GM18909 (cell line): ENCODE results near the gene SLC35E3.
"Not testable (repeated sequence)": the region's sequence is repeated elsewhere in the genome, so short reads cannot be mapped to it uniquely, and the experiment has no call there.

ENCODE experiments used
- ATAC-seq: cut with Tn5 transposase; IDR thresholded peaks from one replicate; pipeline ENCODE4 v1.9.1; 2021; ENCODE audit warnings: mild to moderate bottlenecking; ENCODE audit not compliant: unreplicated experiment, poor library complexity

Gene SLC35E3

DNA sequence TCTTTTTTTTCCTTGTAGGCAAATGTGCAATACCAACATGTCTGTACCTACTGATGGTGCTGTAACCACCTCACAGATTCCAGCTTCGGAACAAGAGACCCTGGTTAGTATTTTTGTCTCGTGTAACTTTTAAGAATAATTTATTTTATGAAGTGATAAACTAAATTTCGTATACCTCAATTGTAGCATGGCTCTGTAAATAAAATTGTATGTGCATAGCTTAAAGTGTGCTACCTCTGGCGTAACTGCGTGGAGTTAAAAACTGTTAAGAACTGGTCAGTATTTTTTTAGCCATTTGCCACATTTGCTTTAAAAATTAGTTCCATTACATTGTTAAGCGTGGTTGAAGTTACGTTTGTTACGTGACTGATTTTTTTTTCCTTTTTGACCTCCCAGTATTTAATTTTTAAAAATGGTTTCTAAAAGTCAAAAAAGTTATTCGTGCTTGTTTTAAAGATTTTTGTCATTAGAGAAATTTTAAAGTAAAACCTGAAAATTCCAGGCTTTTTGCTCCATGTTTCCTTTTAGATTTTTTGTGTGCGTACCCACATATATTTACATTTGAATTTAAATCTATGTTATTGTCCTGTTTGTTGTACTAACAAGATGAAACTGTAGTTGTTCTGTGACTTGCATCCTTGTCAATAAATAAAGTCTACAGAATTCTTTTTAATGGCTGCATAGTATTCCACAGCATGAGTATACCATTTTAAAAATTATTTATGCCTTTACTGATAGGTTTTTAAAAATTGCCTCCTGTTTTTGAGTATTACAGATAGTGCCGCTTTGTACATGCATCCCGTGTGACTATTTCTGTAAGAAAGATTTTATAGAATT, 63.4 kb downstream of the SLC35E3 start:
- no peak for ATAC-seq

DNA sequence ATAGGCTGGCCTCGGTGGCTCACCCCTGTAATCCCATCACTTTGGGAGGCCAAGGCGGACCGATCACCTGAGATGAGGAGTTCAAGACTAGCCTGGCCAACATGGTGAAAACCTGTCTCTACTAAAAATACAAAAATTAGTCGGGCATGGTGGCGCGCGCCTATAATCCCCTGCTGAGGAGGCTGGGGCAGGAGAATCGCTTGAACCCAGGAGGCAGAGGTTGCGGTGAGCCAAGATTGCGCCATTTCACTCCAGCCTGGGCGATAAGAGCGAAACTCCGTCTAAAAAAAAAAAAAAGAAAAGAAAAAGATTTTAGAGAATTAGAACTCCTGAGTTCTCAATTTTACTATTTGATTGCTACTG, 64.0 kb downstream of the SLC35E3 start:
- ATAC-seq = not testable (repeated sequence)

DNA sequence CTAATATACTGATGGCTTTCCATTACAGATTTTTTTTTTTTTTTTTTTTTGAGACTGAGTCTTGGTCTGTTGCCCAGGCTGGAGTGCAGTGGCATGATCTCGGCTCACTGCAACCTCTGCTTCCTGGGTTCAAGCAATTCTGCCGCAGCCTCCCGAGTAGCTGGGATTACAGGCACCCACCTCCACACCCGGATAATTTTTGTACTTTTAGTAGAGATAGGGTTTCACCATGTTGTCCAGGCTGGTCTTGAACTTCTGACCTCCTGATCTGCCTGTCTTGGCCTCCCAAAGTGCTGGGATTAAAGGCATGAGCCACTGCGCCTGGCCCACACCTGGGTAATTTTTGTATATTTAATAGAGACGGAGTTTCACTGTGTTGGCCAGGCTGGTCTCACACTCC, 65.6 kb downstream of the SLC35E3 start:
- ATAC-seq = not testable (repeated sequence)

DNA sequence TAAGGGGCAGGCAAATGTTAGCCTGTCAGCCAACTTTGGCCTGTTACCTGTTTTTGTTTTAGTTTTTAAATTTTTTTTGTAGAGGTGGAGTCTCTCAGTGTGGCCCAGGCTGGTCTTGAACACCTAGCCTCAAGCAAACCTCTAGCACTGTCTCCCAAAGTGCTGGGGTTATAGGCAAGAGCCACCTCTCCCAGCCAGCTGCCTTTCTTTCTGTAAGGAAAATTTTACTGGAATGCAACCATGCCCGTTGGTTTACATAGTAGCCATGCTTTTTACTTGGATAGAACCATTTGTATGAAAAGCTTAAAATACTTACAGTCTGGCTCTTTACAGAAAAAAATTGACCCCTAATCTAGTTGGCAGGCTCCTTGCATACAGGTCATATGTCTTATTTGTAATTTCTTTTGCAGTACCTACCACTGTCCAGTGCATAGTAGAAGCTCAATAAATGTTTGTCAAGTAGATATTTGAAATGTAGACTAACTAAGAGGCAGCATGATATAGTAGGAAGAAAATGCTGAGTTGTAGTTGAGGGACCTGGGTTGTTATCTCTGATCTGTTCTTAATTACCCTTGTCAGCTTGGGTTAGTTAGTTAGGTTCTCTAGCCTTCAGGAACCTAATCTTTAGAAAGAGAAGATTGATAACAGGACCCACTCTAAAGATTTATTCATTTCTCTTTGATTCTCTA, 66.7 kb downstream of the SLC35E3 start:
- ATAC-seq = no peak

DNA sequence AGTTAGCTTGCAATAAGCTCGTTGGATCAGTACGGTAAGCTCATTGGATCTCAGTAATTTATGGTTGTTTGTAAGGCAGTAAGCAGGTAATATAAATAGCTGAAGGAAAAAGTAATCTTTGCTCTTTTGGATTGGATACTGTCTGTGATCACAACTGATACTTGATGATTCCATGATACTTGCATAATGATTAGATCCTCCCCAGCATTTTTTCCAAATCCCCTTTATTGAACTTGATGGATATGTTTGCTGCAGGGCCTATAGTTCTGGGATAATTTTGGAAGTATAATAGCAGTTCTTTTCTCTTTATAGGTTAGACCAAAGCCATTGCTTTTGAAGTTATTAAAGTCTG, 67.2 kb downstream of the SLC35E3 start:
- no peak for ATAC-seq

DNA sequence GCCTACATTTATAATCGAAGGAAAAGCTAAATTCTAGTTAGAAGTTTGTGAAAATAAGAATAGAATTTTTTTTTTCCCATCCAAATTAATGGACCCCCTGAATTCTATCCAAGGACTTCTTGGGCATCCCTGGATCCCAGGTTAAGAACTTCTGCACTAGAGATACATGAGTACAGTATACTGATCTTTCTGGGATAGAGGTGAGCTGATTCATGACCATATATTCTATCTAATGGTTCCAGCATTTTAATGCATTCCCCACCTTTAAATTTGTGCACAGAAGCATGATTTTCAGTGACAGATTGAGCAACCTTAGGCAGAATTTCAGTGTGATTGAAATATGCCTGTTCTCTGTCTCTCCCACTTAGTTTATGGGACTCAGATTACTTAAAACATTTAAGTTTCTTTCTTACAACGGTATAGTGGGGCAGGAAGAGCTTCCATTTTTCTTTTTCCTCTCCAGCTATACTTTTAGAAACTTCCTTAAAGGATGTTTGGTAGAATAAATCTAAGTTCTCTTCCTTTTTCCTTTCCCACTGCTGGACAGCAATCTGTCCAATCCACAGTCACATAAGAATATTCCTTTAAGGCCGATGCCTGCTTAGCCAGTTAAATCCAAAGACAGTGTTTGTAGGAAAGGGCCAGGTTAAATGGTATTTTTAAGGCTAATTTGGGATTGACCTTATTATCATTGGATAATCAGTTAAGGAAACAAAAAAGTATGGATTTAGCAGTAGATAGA, 68.7 kb downstream of the SLC35E3 start:
- no peak for ATAC-seq

DNA sequence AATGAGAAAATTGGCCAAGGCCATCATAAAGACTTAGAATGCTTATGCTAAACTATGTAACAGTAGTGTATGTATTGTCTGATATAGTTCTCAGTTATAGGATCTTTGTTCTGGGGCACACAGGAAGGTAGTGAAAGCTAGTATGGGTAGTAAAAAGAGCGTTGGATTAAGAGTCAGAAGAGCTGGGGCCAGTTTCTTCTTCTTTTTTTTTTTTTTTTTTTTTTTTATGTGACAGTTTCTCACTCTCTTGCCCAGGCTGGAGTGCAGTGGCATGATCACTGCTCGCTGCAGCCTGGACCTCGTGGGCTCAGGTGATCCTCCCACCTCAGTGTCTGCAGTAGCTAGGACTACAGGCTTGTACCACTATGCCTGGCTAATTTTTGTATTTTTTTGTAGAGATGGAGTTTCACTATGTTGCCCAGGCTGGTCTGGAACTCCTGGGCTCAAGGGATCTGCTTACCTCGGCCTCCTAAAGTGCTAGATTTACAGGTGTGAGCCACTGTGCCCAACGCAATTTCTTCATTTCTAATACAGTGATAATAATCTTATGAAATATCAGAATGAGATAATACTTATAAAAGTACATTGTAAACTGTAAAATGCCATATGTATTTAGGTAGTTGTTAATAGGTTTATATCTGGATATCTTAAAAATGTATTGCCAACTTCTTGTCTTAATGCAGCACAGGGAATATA, 69.4 kb downstream of the SLC35E3 start:
- no peak for ATAC-seq

DNA sequence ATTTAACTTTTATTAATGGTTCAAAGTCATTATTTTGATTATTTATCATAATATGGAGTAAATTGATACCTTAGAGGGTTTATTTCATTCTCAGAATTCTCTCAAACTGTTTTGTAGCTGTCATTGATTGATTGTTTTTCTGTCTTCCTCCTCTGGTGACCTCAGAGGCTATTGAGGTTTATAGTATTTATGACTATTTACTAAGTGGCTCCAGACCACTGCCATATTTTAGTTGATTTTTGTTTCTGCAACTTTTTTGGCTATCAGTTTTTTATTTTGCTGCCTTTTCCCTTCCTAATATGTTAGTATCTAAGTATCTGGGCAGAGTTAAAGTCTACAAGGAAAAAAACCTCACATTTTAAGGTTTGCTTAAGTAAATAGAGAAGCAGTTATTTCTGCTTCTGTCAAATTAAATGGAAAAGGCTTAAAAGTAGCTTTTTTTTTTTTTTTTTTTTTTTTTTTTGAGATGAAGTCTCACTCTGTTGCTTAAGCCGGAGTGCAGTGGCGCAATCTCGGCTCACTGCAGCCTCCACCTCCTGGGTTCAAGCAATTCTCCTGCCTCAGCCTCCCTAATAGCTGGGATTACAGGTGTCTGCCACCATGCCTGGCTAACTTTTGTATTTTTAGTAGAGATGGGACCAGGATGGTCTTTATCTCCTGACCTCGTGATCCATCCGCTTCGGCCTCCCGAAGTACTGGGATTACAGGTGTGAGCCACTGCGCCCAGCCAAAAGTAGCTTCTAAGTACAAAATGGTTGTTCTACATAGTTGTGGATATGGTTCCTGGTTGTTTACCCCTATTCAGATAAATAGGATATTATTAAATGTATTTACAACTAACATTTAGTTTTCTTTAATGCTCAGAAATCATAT, 70.2 kb downstream of the SLC35E3 start:
- no peak for ATAC-seq

DNA sequence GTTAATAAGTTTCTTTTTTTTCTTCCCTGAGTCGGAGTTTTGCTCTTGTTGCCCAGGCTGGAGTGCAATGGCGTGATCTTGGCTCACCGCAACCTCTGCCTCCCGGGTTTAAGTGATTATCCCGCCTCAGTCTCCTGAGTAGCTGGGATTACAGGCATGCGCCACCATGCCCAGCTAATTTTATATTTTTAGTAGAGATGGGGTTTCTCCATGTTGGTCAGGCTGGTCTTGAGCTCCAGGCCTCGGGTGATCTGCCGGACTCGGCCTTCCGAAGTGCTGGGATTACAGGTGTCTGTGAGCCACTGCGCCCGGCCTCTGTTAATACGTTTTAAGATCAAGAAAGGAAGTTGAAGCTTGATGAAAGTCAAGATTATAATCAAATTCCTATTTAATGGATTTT, 73.5 kb downstream of the SLC35E3 start:
- ATAC-seq = not testable (repeated sequence)

DNA sequence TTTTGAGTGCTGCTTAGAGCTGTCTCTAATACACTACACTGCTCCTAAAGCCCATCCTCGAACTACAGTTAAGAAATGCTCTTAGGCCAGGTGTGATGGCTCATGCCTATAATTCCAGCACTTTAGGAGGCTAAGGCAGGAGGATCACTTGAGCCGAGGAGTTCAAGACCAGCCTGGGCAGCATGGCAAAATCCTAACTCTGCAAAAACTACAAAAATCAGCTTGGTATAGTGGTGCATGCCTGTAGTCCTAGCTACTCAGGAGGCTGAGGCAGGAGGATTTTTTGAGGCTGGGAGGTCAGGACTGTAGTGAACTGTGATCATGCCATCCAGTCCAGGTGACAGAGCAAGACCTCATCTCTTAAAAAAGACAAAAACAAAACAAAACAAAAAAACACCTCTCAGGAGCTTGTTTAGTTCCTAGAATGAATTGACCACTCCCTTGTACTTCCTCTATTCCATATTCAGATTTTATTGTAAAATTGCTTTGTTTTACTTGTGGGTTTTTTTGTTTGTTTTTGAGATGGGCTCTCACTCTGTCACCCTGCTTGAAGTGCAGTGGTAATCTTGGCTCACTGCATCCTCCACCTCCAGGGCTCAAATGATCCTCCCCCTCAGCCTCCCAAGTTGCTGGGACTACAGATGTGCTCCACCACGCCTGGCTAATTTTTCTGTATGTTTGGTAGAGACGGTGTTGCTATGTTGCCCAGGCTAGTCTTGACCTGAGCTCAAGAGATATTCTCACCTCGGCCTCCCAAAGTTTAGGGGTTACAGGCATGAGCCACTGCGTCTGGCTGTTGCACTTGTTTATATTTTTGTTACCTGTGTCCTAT, 75.6 kb downstream of the SLC35E3 start:
- no peak for ATAC-seq

DNA sequence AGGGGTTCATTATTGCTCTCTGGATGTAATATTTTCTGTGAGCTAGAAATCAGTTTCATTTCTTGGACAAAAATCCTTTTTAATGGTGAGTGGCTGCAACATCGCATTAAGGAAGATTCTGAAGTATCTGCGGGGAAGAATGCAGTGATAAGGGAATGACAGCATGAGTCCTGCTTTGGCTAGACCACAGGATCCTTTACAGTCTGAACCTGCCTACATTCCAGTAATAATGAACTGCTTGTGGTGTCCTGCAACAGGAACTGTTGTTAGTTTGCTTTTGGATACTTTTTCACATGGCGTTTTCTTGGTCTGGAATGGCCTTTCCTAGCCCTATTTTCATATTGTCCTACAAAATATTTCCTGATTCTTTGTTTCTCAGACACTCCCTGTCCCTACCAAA, 77.7 kb downstream of the SLC35E3 start:
- no peak for ATAC-seq

DNA sequence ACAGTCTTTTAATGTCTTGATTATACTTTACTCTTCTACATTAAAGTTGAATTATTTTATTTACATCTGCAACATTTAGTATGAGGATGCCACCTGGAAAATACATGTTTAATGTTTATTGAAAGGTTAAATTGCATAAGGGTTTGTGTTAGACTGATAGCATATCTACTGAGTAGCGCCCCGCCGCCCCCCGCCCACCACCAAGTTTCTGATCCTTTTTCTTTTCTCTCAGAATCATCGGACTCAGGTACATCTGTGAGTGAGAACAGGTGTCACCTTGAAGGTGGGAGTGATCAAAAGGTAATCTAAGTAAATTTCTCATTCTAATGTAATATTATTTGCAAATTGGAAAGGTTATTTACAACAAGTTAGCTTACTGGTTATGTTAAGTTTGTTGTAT, 78.2 kb downstream of the SLC35E3 start:
- ATAC-seq = no peak

DNA sequence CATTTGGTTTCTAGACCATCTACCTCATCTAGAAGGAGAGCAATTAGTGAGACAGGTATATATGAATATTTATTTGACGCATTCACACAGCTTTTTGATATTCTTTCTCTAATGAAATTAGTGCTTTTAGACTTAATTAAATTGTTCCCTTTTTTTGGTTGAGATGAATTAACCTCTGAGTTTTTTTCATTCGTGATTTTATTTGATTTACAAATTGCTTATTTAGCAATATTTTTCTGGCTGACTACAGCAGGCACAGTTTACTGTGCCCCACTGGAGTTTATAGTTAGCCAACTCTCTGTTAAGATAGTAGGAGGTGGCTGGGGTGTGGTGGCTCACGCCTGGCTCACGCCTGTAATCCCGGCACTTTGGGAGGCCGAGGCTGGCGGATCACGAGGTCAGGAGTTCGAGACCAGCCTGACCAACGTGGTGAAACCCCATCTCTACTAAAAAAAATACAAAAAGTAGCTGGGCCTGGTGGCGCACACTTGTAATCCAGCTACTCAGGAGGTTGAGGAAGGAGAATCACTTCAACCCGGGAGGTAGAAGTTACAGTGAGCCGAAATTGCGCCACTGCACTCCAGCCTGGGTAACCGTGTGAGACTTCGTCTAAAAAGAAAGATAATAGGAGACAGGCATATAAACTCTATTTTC, 78.7 kb downstream of the SLC35E3 start:
- no peak for ATAC-seq

DNA sequence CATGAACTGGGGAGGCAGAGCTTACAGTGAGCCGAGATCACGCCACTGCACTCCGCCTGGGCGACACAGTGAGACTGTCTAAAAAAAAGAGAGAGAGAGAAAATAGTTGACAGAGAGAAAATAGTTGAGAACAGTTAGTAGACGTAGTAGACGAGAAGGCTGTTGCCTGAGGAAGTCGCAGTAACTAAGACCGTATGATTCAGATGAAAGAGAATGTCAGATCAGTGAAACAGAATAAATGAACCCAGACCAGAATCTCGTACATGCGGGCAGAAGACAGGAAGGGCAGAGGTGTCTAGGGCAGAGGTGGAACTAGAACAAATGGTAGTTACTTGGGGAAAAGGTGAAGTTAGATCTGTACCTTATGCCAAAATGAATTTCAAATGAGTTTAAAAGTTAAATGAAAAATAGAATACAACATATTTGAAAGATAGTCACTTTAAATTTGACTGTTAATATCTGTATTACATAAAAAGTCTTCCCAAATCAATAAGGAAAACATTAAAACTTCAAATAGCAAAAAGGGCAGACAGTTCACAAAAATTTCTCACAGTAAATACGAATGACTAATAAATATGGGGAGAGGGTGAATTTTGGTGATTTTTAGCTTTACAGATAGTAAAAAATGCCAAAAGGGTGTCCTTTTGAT, 79.7 kb downstream of the SLC35E3 start:
- ATAC-seq = no peak

DNA sequence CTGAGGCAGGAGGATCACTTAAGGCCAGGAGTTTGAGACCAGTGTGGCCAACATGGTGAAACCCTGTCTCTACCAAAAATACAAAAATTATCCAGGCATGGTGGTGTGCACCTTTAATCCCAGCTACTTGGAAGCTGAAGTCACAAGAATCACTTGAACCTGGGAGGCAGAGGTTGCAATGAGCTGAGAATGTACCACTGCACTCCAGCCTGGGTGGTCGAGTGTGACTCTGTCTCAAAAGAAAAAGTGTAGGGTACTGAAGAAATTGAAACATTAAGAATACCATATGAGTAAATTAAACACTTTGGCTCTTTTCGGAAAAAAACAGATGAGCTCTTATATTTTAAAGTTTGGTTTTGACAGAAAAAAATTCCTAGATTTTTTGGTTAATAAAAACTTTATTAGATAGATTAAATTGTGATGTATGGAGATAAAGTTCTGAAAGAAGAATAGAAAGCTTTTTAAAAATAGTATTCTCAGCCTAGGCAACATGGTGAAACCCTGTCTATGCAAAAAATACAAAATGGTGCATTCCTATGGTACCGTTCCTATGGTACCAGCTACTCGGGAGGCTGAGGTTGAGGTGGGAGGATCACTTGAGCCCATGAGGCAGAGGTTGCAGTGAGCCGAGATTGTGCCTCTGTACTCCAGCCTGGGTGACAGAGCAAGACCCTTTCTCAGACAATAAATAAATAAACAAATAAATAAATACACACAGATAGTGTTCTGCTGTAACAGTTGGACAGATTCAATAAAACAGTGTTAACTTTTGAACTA, 82.1 kb downstream of the SLC35E3 start:
- no peak for ATAC-seq

DNA sequence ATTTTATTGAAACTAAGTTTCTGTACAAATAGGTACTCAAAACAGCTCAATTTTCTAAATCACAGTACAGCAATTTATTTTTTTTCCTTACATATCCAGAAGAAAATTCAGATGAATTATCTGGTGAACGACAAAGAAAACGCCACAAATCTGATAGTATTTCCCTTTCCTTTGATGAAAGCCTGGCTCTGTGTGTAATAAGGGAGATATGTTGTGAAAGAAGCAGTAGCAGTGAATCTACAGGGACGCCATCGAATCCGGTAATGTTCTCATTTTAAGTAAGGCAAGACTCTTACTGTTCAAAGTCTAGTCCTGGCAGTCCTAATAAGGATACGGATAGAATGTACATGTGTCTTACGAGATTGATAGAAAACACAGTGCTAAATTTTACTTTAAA, 82.7 kb downstream of the SLC35E3 start:
- ATAC-seq = no peak
